GM21528 (cell line): ENCODE data around the gene CORIN.
A peak's percentile ranks its signal among the peaks of the same experiment; 100 is the strongest.
"Not testable (repeated sequence)": the region's sequence is repeated elsewhere in the genome, so short reads cannot be mapped to it uniquely, and the experiment has no call there.

Experiments used
- ATAC-seq: cut with Tn5 transposase; IDR thresholded peaks from one replicate; pipeline ENCODE4 v1.9.1; 2021; ENCODE audit warnings: mild to moderate bottlenecking, moderate library complexity; ENCODE audit not compliant: unreplicated experiment, low FRiP score

Gene CORIN

DNA sequence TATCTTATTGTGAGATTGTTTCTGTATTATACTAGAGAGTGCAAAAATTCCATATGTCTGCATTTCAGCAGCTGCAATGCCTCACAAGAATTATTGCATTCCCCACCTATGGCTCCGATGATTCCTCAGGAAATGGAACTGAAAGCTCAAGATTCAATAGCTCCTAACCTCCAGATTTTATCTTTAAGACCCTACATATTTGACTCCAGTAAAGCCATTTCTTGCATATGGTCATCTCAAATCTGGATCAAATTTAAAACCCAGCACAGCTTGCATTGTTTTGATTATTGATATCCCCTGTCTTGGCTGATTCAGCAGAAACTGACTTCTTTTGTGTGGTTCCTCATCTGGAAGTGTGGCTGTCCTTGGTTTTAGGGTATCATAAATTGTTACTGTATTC, 142.6 kb downstream of the CORIN start:
- no peak for ATAC-seq

DNA sequence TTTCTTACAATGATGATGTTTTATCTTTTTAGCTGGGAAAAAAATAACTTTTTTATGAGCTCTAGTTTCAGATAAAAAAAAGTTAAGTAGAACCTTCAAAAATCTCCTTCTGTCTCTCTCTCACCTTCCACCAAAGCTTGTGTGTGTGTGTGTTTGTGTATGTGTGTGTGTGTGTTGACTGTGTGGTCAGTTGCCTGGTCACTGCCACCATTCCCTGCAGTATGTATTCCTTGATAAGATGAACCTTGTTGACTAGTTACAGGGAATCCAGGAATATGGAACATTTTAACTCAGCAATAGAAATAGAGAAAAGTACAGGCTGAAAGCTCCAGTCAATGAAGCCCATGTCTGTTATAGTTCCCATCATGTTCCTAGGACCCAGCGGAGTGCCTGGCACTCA, 143.5 kb downstream of the CORIN start:
- ATAC-seq: no peak

DNA sequence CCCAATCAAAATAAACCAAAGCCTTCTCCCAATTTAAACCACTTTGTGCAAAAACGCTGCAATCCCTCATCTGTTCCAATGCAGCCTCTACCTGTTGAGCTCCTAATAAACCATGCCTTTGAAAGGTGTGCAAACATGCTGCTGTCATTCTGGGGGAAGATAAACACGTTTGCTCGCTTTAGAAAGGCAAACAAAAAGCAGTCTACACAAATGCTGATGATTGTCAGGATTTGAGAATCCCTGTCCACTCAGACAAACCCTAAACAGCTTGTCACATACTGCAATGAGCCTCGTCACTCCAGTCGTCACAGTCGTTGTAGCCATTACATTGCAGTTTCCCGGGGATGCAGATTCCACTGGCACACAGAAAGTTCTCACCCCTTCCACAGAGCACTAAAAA, 145.2 kb downstream of the CORIN start:
- ATAC-seq: no peak

DNA sequence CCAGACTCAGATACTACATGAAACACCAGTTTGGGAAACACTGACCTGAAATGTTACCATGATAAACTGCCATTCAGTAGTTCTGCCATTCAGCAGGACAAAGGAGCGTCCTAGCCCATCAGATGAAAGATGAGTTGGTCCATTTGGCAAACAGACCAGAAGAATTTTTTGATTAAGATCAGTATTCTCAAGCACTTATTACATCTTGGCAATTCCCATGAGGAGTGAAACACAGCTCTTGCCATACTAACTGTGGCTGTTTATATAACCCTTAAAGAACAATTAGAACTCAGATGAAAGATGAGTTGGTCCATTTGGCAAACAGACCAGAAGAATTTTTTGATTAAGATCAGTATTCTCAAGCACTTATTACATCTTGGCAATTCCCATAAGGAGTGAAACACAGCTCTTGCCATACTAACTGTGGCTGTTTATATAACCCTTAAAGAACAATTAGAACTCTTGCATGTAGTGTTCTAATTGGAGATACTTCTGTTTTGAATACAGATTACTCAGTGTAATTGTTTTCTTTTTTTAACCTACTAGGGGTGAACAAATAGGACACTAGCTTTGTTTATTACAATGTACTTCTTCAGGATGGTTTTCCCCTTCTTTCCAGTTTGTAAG, 146.0 kb downstream of the CORIN start:
- not testable (repeated sequence) for ATAC-seq

DNA sequence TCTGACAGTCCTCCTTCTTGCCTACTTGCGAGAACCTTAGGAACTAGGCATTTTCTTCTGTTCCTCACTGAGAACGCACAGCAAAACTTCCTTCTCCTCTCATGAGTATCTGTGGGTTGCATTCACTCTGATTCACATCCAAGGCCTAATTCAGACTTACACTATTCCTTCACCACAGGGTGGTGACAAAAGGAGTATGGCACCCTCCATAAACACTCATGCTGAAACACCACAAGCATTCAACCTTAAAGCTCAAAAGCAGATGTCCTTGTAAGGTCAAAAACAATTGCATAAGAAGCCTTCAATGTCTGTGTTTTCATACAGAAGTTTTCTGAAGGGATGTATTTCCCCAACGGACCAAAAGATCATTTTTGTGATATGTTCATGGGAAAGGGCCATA, 147.3 kb downstream of the CORIN start:
- ATAC-seq: no peak

DNA sequence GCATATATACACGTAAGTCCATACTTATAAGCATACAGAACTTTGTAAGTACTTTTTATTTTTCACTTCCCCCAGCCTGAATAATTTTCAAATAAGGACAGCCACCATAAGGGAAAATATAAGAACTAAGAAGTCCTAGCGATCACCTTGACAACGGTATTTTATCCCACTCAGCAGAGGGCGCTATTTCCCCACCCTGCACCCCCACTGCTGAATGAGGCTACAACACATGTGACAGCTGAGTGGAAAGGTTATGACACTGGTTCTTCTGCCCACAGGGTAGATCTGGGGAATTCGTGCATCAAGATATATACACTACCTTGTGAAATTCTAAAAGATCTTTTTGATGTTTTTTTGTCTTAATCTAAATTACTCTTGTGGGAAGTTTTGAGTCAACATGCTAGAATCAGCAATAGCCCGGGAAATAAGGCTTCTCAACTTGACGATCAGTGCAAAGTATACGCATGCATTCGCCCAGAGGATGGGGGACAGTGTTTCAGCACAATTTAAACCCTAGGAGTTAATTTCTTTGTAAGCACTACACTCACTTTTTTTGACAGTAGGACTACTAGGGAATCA, 151.5 kb downstream of the CORIN start:
- ATAC-seq: peak; percentile 87

DNA sequence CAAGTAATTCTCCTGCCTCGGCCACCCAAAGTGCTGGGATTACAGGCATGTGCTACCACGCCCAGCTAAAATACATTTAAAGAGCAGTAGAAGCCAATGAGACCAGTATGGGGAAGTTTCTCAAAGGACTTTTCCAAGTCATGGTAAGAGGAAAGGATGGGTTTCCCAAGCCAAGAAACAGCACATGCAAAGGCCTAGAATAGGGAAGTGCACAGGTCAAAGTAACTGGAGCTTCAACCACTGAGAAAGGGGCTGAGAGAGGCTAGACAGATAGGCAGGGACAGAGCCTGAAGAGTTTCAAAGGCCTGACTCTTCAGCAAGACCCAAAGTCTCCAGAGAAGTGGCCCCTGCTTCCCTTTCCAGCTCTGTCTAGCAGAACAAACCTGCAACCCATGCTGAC, 162.1 kb downstream of the CORIN start:
- no peak for ATAC-seq

DNA sequence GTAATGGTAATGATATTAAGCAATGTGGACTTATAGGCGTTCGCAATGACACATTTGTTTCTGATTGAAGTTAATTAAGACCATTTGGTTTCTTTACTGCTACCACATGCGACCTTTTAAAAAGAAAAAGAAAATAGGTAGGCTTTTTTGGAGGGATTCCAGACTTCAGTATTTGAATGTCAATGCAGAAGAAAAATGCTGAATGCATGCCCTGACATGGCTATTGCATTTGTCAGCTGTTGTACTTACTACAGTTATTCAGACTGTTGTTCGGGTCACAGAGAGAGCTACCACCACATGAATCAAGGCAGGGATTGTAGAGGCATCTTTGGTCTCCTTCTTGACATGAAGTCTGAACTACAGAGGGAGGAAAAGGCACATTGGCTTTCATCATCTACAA, 163.7 kb downstream of the CORIN start:
- ATAC-seq: no peak

DNA sequence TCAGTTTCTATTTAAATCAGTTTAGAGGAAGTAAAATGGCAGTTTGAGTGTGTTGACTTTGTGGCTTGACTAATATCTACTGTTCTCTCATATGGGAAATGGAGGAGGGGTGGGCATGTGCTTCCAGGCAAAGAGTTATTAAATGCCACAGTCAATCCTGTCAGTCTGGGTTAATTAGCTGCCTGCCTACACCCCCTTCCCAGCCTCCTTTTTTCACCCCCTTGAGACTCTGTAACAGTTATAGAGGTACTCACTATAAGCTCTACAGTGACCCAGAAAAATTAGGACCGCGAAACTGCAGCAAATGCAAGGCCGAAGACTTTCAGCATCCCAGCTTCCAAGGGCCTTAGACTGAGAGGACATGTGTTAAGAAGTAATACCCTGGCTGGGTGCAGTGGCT, 165.2 kb downstream of the CORIN start:
- ATAC-seq: no peak

DNA sequence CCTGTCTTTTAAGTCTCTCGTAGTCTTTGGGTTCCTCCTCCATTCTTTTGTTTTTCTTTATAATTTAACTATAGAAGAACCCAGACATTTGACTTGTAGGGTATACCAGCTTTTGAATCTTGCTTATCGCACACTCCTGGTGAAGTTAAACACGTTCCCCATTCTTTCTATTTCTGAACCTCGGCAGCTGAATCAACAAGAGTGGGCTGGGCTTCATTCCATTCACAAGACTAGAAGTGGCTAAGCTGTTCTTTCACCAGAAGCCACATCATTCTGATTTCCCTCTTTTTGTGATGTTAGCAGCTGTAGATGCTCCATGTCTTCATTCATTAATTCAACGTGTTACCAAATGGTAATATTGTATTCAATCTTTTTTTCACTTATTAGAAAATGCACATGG, 167.9 kb downstream of the CORIN start:
- no peak for ATAC-seq

DNA sequence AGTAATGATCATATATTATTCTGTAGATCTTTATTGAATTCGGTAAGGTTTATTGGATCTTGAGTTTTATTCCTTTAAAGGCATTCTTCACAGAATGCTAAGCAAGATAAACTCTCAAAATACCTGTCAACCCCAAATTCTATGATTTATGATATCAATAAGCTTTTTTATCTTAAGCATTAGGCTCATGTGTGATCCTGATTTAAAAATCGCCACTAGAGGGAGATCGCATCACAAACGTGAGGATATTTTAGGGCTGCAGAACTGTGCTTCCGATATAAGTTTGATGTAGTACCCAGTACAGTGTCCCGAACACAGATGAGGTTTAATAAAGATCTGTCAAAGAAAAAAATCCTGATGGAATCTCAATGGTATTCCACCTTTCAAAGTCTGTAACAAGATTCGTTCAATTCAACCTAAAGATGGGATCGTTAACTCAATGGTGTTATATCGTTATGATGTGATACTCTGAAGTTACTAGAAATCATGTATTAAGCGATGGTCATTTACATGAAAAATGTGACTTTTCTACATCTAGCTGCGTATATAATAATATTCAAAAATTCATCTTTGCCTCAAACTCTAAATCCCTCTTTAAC, 169.0 kb downstream of the CORIN start:
- ATAC-seq: peak; percentile 72

DNA sequence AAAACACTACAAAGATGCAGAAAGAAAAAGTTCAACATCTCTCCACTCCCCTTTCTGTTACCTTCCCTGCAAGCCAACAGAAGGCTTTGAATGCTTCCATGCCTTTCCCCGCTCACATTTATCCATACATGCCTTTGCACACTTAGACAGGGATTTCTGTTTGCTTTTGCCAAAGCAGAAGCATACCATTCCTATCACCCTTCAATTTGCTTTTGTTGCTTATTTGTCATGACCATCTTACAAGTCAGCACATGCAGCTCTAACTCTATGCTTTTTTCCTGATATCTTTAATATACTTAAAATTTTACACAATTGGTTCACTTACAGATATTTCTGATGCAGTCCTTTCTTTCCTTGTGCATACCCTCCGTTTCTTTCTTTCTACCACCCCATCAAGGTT, 169.6 kb downstream of the CORIN start:
- no peak for ATAC-seq

DNA sequence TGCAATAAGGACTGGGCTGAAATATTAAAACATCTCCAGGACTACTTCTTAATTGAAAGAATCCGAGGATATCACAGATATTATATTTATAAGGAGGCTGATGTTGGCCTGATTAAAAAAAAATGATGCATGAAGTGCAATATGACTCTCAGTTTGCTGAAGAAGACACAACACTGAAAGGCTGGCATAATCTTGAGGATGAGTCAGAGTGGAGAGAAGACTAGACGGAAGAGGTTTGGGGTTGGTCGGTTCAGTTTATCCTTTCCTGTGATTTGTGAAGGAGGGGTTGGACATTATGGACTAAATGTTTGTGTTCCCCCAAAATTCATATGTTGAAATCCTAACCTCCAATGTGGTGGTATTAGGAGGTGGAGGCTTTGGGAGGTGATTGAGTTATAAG, 170.3 kb downstream of the CORIN start:
- ATAC-seq: no peak

DNA sequence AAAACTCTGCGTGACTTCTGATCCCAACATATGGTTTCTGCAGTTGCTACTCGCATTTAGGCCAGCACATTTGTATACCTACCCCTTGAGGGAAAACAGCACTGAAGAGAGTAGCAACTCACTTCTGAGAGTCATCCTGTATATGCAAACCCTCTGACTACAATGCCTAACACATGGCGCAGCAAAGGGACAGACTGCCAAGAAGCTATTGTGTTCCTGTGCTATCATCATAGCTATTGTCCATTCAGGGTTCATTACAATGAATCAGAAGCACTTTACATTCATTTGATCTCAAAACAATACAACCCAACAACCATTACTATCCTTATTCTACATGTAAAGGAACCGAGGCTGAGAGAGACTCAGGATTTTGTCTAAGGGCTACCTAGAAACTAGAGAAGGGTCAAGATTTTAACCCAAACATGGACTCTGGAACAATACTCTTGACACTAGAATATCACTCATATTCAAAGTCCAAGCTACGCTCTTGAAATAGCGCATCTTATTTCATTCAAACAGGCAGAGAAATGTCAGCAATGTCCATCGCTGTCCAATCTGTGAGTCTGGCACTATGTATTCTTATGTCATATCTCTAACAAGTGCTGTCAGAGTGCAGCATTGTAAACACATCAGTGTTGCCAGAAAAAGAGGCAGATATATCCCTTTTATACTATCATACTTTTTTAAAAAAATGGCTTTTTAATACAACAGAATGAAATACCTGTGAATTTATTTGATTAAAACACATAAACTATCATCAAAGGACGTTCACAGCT, 173.6 kb downstream of the CORIN start:
- ATAC-seq: no peak

DNA sequence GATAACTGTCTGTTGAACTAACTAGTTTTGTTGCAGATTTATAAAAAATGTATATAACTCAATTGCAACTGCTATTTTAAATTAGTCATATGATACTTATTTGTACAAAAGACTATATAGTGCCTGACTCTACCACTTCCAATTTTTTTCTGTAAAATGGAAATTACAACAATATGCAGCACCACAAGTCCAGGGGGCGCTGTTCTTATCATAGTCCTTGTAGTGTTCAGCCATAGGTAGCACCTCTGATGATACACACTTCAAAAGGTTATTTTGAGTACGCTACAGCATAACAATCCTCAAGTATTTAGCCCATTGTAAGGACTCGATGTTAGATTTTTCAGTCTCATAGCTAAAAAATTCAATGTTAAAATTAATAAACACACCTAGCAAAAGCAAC, 174.9 kb downstream of the CORIN start:
- no peak for ATAC-seq

DNA sequence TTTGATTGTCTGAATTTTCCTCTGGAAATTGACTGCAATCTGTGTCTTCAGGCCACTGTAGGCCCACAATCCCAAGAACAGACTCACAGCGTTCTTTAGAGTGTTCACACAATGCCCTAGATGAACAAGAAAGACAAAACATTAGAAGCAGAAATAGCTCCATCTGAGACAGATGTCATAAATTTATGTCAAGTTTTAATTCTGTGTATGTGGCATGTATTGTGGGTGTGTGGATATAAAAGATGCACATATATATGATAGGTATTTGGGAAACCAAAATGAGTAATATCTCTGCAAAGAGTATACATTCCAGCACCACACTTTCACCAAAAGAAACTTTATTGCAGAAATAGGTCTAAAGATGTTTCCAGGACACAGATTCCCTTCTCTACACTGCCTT, 176.1 kb downstream of the CORIN start:
- no peak for ATAC-seq

DNA sequence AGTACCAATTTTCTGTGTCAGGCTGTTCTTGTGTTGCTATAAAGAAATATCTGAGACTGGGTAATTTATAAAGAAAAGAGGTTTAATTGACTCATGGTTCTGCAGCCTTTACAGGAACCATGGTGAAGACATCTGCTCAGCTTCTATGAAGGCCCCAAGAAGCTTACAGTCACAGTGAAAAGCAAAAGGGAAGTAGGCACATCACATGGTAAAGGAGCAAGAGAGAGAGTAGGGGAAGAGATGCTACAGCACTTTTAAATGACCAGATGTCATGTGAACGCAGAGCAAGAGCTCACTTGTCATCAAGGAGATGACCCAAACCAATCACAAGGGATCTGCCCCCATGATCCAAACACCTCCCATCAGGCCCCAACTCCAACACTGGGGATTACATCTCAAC, 178.5 kb downstream of the CORIN start:
- no peak for ATAC-seq

DNA sequence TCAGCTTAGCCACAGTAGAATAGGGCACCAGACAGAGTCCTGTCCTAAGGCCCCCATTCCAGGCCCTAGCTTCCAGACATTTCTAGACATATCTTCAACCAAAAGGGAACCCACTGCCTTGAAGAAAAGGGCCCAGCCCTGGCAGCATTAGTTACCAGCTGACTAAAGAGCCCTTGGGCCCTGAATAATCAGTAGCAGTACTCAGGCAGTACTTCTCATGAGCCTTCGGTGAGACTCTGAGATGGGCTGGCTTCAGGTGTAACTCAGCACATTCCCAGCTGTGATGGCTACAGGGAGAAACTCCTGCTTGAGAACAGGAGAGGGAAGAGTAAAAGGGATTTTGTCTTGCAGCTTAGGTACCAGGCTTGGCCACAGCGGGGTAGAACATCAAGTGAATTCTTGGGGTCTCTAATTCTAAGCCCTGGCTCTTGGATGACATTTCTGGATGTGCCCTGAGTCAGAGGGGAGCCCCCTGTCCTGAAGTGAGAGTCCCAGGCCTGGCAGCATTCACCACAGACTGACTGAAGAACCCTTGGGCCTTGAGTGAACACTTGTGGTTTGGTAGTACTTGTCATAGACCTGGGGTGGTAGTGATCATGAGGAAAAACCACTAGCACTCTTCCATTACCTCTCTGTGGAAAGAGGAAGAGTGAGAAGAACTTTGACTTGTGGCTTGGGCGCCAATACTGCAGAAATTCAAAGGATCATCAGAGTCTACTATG, 182.7 kb downstream of the CORIN start:
- ATAC-seq: no peak

DNA sequence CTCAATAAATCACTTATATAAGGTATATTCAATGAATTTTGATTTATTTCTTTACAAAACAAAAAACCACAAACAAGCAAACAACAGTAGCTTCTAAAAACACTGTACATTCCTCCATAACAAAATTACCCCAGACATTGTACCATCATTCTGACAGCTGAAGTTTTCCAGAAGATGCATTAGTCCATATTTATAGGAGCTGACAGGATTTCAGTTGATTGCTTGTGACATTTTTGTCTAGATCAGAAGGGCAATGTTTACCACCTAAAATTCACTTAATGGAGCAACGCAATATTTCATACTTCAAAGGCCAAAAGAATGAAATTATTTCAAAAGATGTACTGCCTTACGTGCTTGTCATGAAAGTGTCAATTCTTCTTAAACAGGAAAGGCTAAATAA, 185.8 kb downstream of the CORIN start:
- ATAC-seq: no peak

DNA sequence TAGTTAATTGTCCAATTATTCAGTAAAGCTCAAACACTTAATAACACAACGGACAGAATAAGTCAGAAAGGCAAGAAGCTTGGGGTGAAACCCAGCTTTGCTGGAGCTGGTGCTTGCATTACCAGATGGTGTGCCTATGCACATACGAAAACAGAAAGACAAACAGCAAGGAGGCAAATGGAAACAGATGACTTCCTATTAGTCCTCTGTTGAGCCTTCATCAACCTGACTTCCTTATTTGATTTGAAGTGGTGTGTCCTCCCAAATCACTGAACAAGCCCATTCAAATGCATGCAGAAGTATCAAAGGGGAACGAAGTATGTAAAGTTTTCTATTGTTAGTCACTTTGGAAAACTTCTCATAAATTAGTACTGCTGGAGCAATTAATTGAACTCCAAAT, 186.6 kb downstream of the CORIN start:
- no peak for ATAC-seq

DNA sequence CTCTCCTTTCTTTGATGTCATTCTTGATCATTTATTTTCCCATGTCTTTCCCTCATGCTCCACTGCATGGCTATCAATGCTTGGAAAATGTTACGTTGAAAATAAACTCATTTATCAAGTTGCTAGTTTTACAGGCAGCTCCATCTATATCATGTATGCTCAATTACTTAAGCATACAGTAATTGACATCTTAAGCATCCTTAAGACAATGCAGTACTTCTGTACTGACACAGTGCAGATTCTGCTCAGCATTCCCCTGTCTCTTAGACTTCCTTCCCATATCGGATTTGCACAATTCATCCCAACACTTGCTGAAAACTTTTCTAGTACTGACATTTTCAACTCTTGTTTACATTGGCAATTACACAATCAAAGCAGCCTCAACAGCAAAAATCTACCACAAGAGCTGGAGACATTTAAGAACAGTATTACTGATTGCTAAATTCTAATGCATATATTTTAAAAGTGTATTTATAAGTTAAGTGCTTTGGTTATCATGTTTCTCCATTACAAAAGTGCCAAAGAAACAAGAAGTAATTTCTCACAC, 187.2 kb downstream of the CORIN start:
- ATAC-seq: no peak
